OCI-LY1 (cell line): Measurements from ENCODE around the gene OLA1.
A peak's percentile ranks its signal among the peaks of the same experiment; 100 is the strongest.

ENCODE experiments used
- H2AFZ ChIP-seq: fragments of 200-600 bp; sonication (generic), shearing (Covaris generic); 2 replicates; pipeline ENCODE4 v1.6.0; 2014; ENCODE audit warnings: antibody characterized with exemption, mild to moderate bottlenecking, low read length
- H3F3A ChIP-seq: fragments of 200-600 bp; sonication (generic), shearing (Covaris generic); 2 replicates; pipeline ENCODE4 v1.6.0; 2014; ENCODE audit warnings: mild to moderate bottlenecking, antibody characterized with exemption, low read length, moderate library complexity; ENCODE audit not compliant: insufficient read depth
- H3K27ac ChIP-seq: fragments of 200-600 bp; sonication (generic); 2 replicates; pipeline ENCODE4 v1.5.1; 2014; ENCODE audit warnings: low read length, mixed run types, mild to moderate bottlenecking, low read depth; ENCODE audit not compliant: poor library complexity, severe bottlenecking
- H3K27me3 ChIP-seq: fragments of 200-600 bp; sonication (generic); 2 replicates; pipeline ENCODE4 v1.6.0; 2014; ENCODE audit warnings: antibody characterized with exemption, mild to moderate bottlenecking, low read length, moderate library complexity; ENCODE audit not compliant: insufficient read depth
- H3K36me3 ChIP-seq: fragments of 200-600 bp; sonication (generic); 2 replicates; pipeline ENCODE4 v1.6.1; 2014; ENCODE audit warnings: mild to moderate bottlenecking, antibody characterized with exemption, low read length, moderate library complexity, mixed read lengths; ENCODE audit not compliant: insufficient read depth
- H3K4me1 ChIP-seq: fragments of 200-600 bp; sonication (generic); 2 replicates; pipeline ENCODE4 v1.5.1; 2014; ENCODE audit warnings: mild to moderate bottlenecking, low read length, moderate library complexity; ENCODE audit not compliant: insufficient read depth, severe bottlenecking
- H3K4me2 ChIP-seq: fragments of 200-600 bp; sonication (generic), shearing (Covaris generic); 2 replicates; pipeline ENCODE4 v1.6.1; 2014; ENCODE audit warnings: low read length
- H3K4me3 ChIP-seq: fragments of 200-600 bp; sonication (generic); 2 replicates; pipeline ENCODE4 v1.5.1; 2014; ENCODE audit warnings: low read length, low read depth, mild to moderate bottlenecking, mixed read lengths; ENCODE audit not compliant: poor library complexity, severe bottlenecking
- H3K79me2 ChIP-seq: fragments of 200-600 bp; shearing (Covaris generic); 2 replicates; pipeline ENCODE4 v1.6.1; 2016; ENCODE audit warnings: mixed run types, low read length, mixed read lengths; ENCODE audit not compliant: insufficient read depth
- H3K9ac ChIP-seq: fragments of 200-600 bp; sonication (generic), shearing (Covaris generic); 2 replicates; pipeline ENCODE4 v1.6.1; 2014; ENCODE audit warnings: mild to moderate bottlenecking, low read length, mixed read lengths
- H3K9me2 ChIP-seq: fragments of 200-600 bp; sonication (generic), shearing (Covaris generic); 2 replicates; pipeline ENCODE4 v1.6.1; 2014; ENCODE audit warnings: low read depth, mild to moderate bottlenecking, low read length, mixed read lengths
- H3K9me3 ChIP-seq: fragments of 200-600 bp; shearing (Covaris generic); 2 replicates; pipeline ENCODE4 v1.6.1; 2014; ENCODE audit warnings: low read length, mixed read lengths
- H4K20me1 ChIP-seq: fragments of 200-600 bp; sonication (generic), shearing (Covaris generic); 2 replicates; pipeline ENCODE4 v1.6.0; 2016; ENCODE audit warnings: mild to moderate bottlenecking, low read length; ENCODE audit not compliant: insufficient read depth
- CTCF ChIP-seq: fragments of 200-600 bp; sonication (generic), shearing (Covaris generic); IDR thresholded peaks from 2 replicates; pipeline ENCODE4 v1.5.1; 2017; ENCODE audit warnings: mild to moderate bottlenecking, antibody characterized with exemption, low read length, moderate library complexity, mixed read lengths
- EZH2 ChIP-seq: fragments of 200-600 bp; sonication (generic), shearing (Covaris generic); IDR thresholded peaks from 2 replicates; pipeline ENCODE4 v1.8.0; 2017; ENCODE audit warnings: borderline replicate concordance, mixed run types, mild to moderate bottlenecking, antibody characterized with exemption, low read length, moderate library complexity, mixed read lengths

The OLA1 gene

DNA sequence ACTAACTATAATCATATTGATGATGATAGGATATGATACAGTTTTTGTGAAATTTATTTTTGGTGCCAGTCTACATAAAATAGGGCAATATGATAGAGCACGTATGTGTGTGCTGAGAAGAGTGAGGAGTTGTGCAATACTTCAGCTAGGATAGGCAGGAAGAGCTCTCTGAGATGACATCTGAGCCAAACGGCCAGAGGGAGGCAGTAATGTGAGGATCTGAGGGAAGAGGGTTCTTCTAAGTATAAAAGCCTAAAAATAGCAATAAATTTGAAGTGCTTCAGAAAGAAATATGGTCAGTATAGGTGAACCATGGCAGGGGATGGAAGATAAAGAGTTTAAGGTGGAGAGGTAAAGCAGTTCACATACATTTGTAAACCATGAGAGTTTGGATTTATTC is 102.5 kb downstream of the OLA1 start:
- Histone ChIP-seq H3K27ac (no peak overlapping the region), H3K4me2 (no peak overlapping the region), H3F3A (no peaks in the 10 kb centered on the region), H4K20me1 (no peaks in the 10 kb centered on the region), H3K9me3 (no peaks in the 10 kb centered on the region), H3K4me1 (no peaks in the 10 kb centered on the region), H3K79me2 (0 out of 2 replicates have a peak, but pooled peaks cover 4% of the 10 kb centered on the region), H3K9me2 (no peaks in the 10 kb centered on the region), H3K36me3 (peaks cover 12% of the 10 kb centered on the region), H3K9ac (no peak overlapping the region), H3K4me3 (no peak overlapping the region), H2AFZ (no peak overlapping the region), H3K27me3 (no peaks in the 10 kb centered on the region)
- peak; percentile 35; the same call in 1 of the 2 replicates for TF ChIP-seq CTCF
- TF ChIP-seq EZH2: no peak

DNA sequence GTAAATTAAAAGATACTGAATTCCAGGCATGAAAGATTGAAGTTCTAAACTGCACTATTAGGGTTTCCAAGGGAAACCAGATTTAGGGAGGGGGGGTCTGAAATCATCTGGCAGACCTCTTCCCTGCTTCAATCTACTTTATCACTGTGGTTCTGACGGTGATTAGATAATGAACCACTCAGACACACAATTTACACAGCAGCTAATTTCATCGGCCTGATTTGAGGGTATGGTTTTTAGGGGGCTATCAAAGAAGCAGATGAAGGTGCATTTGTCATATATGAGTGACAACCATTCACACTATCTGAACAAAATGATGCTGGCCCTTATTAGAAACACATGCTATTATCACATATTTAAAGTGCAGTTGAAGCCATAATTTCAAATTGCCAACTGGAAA is 106.0 kb downstream of the OLA1 start:
- no peak overlapping the region for H2AFZ ChIP-seq
- no peaks in the 10 kb centered on the region for H4K20me1 ChIP-seq
- H3K36me3 ChIP-seq: peaks cover 23% of the 10 kb centered on the region
- H3K27me3 ChIP-seq: no peaks in the 10 kb centered on the region
- no peak overlapping the region for H3K27ac ChIP-seq
- TF ChIP-seq CTCF: no peak
- no peak for TF ChIP-seq EZH2
- no peak overlapping the region for H3K9ac ChIP-seq
- H3K4me1 ChIP-seq: no peaks in the 10 kb centered on the region
- H3F3A ChIP-seq: no peaks in the 10 kb centered on the region
- H3K9me3 ChIP-seq: no peaks in the 10 kb centered on the region
- no peak overlapping the region for H3K4me2 ChIP-seq
- no peaks in the 10 kb centered on the region for H3K9me2 ChIP-seq
- 0 out of 2 replicates have a peak, but pooled peaks cover 4% of the 10 kb centered on the region for H3K79me2 ChIP-seq
- H3K4me3 ChIP-seq: no peak overlapping the region

- H3K4me1 ChIP-seq: no peaks in the 10 kb centered on the region
- no peak overlapping the region for H3K4me2 ChIP-seq
- H3K9me2 ChIP-seq: no peaks in the 10 kb centered on the region
- no peak overlapping the region for H3K4me3 ChIP-seq
- 0 out of 2 replicates have a peak, but pooled peaks cover 4% of the 10 kb centered on the region for H3K79me2 ChIP-seq
- H3K36me3 ChIP-seq: peaks cover 33% of the 10 kb centered on the region
- H3K9me3 ChIP-seq: no peaks in the 10 kb centered on the region
- no peaks in the 10 kb centered on the region for H4K20me1 ChIP-seq
- no peak overlapping the region for H3K9ac ChIP-seq
- H3F3A ChIP-seq: no peaks in the 10 kb centered on the region
- H3K27ac ChIP-seq: no peak overlapping the region
- no peaks in the 10 kb centered on the region for H3K27me3 ChIP-seq
- H2AFZ ChIP-seq: no peak overlapping the region
- TF ChIP-seq EZH2 (no peak), CTCF (peak; percentile 42; the same call in 1 of the 2 replicates)
Measured at GRCh38 chr2:174138161-174138560, 110.2 kb downstream of the OLA1 start.
